Neural cell (in vitro differentiated cells): ENCODE data around the gene TTC22. TPM values are rescaled to one million over a fixed set of nuclear protein-coding genes. Genes with fewer than 3 reads are reported as not detected.

Source experiments
- H2AFZ ChIP-seq: fragments of 200-600, 300-800 bp; sonication (generic), shearing (Covaris generic); 2 replicates; pipeline ENCODE4 v1.6.0; 2014; ENCODE audit warnings: low read depth, mild to moderate bottlenecking, antibody characterized with exemption, low read length, moderate library complexity
- H3F3A ChIP-seq: fragments of 200-600 bp; shearing (Covaris generic); 2 replicates; pipeline ENCODE4 v1.6.1; 2016; ENCODE audit warnings: mild to moderate bottlenecking, moderate library complexity, mixed read lengths, antibody characterized with exemption, low read length; ENCODE audit not compliant: insufficient read depth, poor library complexity, severe bottlenecking
- H3K27ac ChIP-seq: fragments of 200-600, 300-800 bp; sonication (generic), shearing (Covaris generic); 2 replicates; pipeline ENCODE4 v1.5.1; 2014; ENCODE audit warnings: mild to moderate bottlenecking, low read length, moderate library complexity
- H3K27me3 ChIP-seq: fragments of 300-800, 200-600 bp; sonication (generic), shearing (Covaris generic); 2 replicates; pipeline ENCODE4 v1.6.0; 2014; ENCODE audit warnings: mild to moderate bottlenecking, low read depth, low read length, moderate library complexity; ENCODE audit not compliant: insufficient read depth
- H3K36me3 ChIP-seq: fragments of 300-800, 200-600 bp; sonication (generic), shearing (Covaris generic); 2 replicates; pipeline ENCODE4 v1.5.1; 2014; ENCODE audit warnings: mild to moderate bottlenecking, antibody characterized with exemption, low read length, moderate library complexity; ENCODE audit not compliant: insufficient read depth
- H3K4me2 ChIP-seq: fragments of 300-800, 200-600 bp; sonication (generic), shearing (Covaris generic); 2 replicates; pipeline ENCODE4 v1.6.0; 2014; ENCODE audit warnings: mild to moderate bottlenecking, low read length
- H3K4me3 ChIP-seq: fragments of 300-800, 200-600 bp; sonication (generic), shearing (Covaris generic); 2 replicates; pipeline ENCODE4 v1.5.1; 2014; ENCODE audit warnings: mild to moderate bottlenecking, low read length, moderate library complexity
- H3K79me2 ChIP-seq: fragments of 200-600 bp; shearing (Covaris generic); replicated peaks from 2 replicates; pipeline ENCODE4 v1.6.0; 2014; ENCODE audit warnings: mild to moderate bottlenecking, low read length, moderate library complexity; ENCODE audit not compliant: insufficient read depth
- H3K9ac ChIP-seq: fragments of 300-800, 200-600 bp; sonication (generic), shearing (Covaris generic); 2 replicates; pipeline ENCODE4 v1.6.1; 2016; ENCODE audit warnings: mild to moderate bottlenecking, low read length, mixed read lengths
- H3K9me2 ChIP-seq: fragments of 200-600 bp; shearing (Covaris generic); 2 replicates; pipeline ENCODE4 v1.6.1; 2016; ENCODE audit warnings: mild to moderate bottlenecking, low read length, mixed read lengths; ENCODE audit not compliant: insufficient read depth
- H3K9me3 ChIP-seq: fragments of 200-600, 300-800 bp; sonication (generic), shearing (Covaris generic); 2 replicates; pipeline ENCODE4 v1.6.1; 2016; ENCODE audit warnings: mild to moderate bottlenecking, mixed run types, low read length, moderate library complexity, mixed read lengths
- H4K20me1 ChIP-seq: fragments of 200-600 bp; shearing (Covaris generic); 2 replicates; pipeline ENCODE4 v1.6.1; 2016; ENCODE audit warnings: mild to moderate bottlenecking, mixed run types; ENCODE audit not compliant: insufficient read depth
- CTCF ChIP-seq: fragments of 450-650 bp; IDR thresholded peaks from 2 replicates; pipeline ENCODE4 v1.5.1; 2014; ENCODE audit warnings: antibody characterized with exemption, mild to moderate bottlenecking, moderate library complexity; ENCODE audit not compliant: poor library complexity, severe bottlenecking
- EP300 ChIP-seq: fragments of 450-650 bp; conservative IDR thresholded peaks from 2 replicates; pipeline ENCODE4 v1.6.1; 2014; ENCODE audit warnings: antibody characterized with exemption, mild to moderate bottlenecking, moderate library complexity; ENCODE audit not compliant: poor library complexity, severe bottlenecking
- EZH2 ChIP-seq: fragments of 200-600, 300-800 bp; shearing (Covaris generic), sonication (generic); IDR thresholded peaks from 2 replicates; pipeline ENCODE4 v1.6.1; 2014; ENCODE audit warnings: antibody characterized with exemption, low read length, borderline replicate concordance, mild to moderate bottlenecking; ENCODE audit not compliant: insufficient read depth, poor library complexity, severe bottlenecking
- MXI1 ChIP-seq: fragments of 450-650 bp; conservative IDR thresholded peaks from 2 replicates; pipeline ENCODE4 v1.6.1; 2014; ENCODE audit warnings: antibody characterized with exemption, mild to moderate bottlenecking; ENCODE audit not compliant: poor library complexity, severe bottlenecking
- POLR2AphosphoS5 ChIP-seq: IDR thresholded peaks from 2 replicates; pipeline ENCODE4 v1.6.1; 2012
- RAD21 ChIP-seq: fragments of 450-650 bp; conservative IDR thresholded peaks from 2 replicates; pipeline ENCODE4 v1.6.1; 2014; ENCODE audit warnings: antibody characterized with exemption, mild to moderate bottlenecking, moderate library complexity
- REST ChIP-seq: IDR thresholded peaks from 2 replicates; pipeline ENCODE4 v1.6.1; 2012; ENCODE audit warnings: borderline replicate concordance
- SMC3 ChIP-seq: fragments of 450-650 bp; conservative IDR thresholded peaks from 2 replicates; pipeline ENCODE4 v1.6.1; 2014; ENCODE audit warnings: antibody characterized with exemption, mild to moderate bottlenecking, moderate library complexity; ENCODE audit not compliant: poor library complexity
- TAF1 ChIP-seq: IDR thresholded peaks from 2 replicates; pipeline ENCODE4 v1.6.1; 2012; ENCODE audit warnings: low read depth
- polyA plus RNA-seq: library from polyadenylated mRNA; depleted of rRNA; stranded (reverse); fragments of >200 nt; gene quantifications from 2 replicates; pipeline ENCODE4 v1.2.3, GENCODE V29; 2014

Gene TTC22
- polyA plus RNA-seq, 1 donor from 2014 or later = not detected

- Histone ChIP-seq H3K4me2 (no peak overlapping the region), H3K9me3 (no peaks in the 10 kb centered on the region), H3K27me3 (no peaks in the 10 kb centered on the region), H3K4me3 (no peak overlapping the region), H3K36me3 (no peaks in the 10 kb centered on the region), H3K9me2 (no peaks in the 10 kb centered on the region), H3K9ac (no peak overlapping the region), H2AFZ (no peak overlapping the region), H4K20me1 (no peaks in the 10 kb centered on the region), H3K79me2 (peaks cover 9% of the 10 kb centered on the region), H3F3A (no peaks in the 10 kb centered on the region), H3K27ac (no peak overlapping the region)
- TF ChIP-seq REST = no peak
- TF ChIP-seq TAF1 = no peak
- TF ChIP-seq SMC3 = no peak
- TF ChIP-seq EP300 = no peak
- no peak for TF ChIP-seq CTCF
Measured at GRCh38 chr1:54758678-54759348, 42.3 kb downstream of the TTC22 start.

- no peak overlapping the region for H3K27ac ChIP-seq
- H3F3A ChIP-seq = no peaks in the 10 kb centered on the region
- no peak overlapping the region for H3K4me2 ChIP-seq
- no peaks in the 10 kb centered on the region for H3K79me2 ChIP-seq
- H3K27me3 ChIP-seq = no peaks in the 10 kb centered on the region
- TF ChIP-seq MXI1 (no peak), EP300 (no peak), POLR2AphosphoS5 (no peak), CTCF (no peak), SMC3 (no peak), EZH2 (no peak), TAF1 (no peak), RAD21 (no peak), REST (no peak)
- H2AFZ ChIP-seq = no peak overlapping the region
- no peaks in the 10 kb centered on the region for H3K9me2 ChIP-seq
- no peak overlapping the region for H3K4me3 ChIP-seq
- no peaks in the 10 kb centered on the region for H4K20me1 ChIP-seq
- H3K9ac ChIP-seq = no peak overlapping the region
- no peaks in the 10 kb centered on the region for H3K36me3 ChIP-seq
- H3K9me3 ChIP-seq = no peaks in the 10 kb centered on the region
Measured at GRCh38 chr1:54757833-54758232, 43.3 kb downstream of the TTC22 start.
